Lung (tissue), 12 donors: Measurements from ENCODE around the gene BICRAL. TPM values are rescaled to one million over a fixed set of nuclear protein-coding genes. Genes with fewer than 3 reads are reported as not detected.

Experiments used
- ATAC-seq: fragments of 200-7000 bp; cut with Tn5 transposase; one replicate; pipeline ENCODE4 v1.9.1; 2020; ENCODE audit warnings: moderate number of reproducible peaks; ENCODE audit not compliant: insufficient read depth, low FRiP score
- DNase-seq, 3 donors: peaks; one replicate each; pipeline ENCODE4 v3.0.0-alpha.2; 2013 to 2017
- H3K27ac ChIP-seq, 2 donors: one replicate each; pipeline ENCODE4 v1.5.1; 2013; ENCODE audit warnings: mild to moderate bottlenecking in 2 of 2, moderate library complexity in 2 of 2, control low read depth in 1 of 2, inconsistent platforms in 1 of 2, low read depth in 1 of 2, low read length in 1 of 2
- H3K27me3 ChIP-seq, 3 donors: one replicate each; pipeline ENCODE4 v1.5.1; 2013; ENCODE audit warnings: low read length in 2 of 3; ENCODE audit not compliant: control insufficient read depth in 3 of 3, insufficient read depth in 3 of 3
- H3K36me3 ChIP-seq, 4 donors: one replicate each; pipeline ENCODE4 v1.5.1; 2013; ENCODE audit warnings: low read length in 4 of 4, mild to moderate bottlenecking in 1 of 4, moderate library complexity in 1 of 4; ENCODE audit not compliant: control insufficient read depth in 4 of 4, insufficient read depth in 4 of 4
- H3K4me1 ChIP-seq, 5 donors: one replicate each; pipeline ENCODE4 v1.5.1; 2013; ENCODE audit warnings: low read length in 5 of 5, mild to moderate bottlenecking in 2 of 5, moderate library complexity in 1 of 5; ENCODE audit not compliant: control insufficient read depth in 5 of 5, insufficient read depth in 5 of 5
- H3K4me3 ChIP-seq: one replicate; pipeline ENCODE4 v1.5.1; 2013; ENCODE audit warnings: mild to moderate bottlenecking, control low read depth, moderate library complexity
- H3K9ac ChIP-seq, 2 donors: one replicate each; pipeline ENCODE4 v1.5.1; 2013; ENCODE audit warnings: low read length in 2 of 2, control low read depth in 1 of 2; ENCODE audit not compliant: insufficient read depth in 1 of 2
- H3K9me3 ChIP-seq, 4 donors: one replicate each; pipeline ENCODE4 v1.5.1; 2013; ENCODE audit warnings: low read length in 3 of 4, mild to moderate bottlenecking in 1 of 4, moderate library complexity in 1 of 4; ENCODE audit not compliant: control insufficient read depth in 4 of 4, insufficient read depth in 3 of 4
- WGBS, 2 donors: extraction: QIAGEN DNeasy Blood & Tissue Kit; methylation state at CpG; one replicate each; pipeline ENCODE4 v1.1.7; 2013; 5-methylcytosine and 5-hydroxymethylcytosine counted together
- polyA plus RNA-seq, 2 donors: library from polyadenylated mRNA; stranded (reverse); fragments of 200-250 nt; gene quantifications; one replicate each; pipeline ENCODE4 v1.2.1, GENCODE V29; 2013
- total RNA-seq, 2 donors: library from RNA; depleted of rRNA in 1 of 2; stranded (reverse); fragments of >200 nt in 1 of 2; gene quantifications; one replicate each; pipeline ENCODE4 v1.2.1, GENCODE V29; 2014 to 2021
- TF ChIP-seq, protein P1 (sequence below): IDR thresholded peaks from 2 replicates; pipeline ENCODE4 v1.5.1; 2012; ENCODE audit warnings: mild to moderate bottlenecking; ENCODE audit errors: control extremely low read depth, extremely low read depth
- donor health status: control.
- donor health status: control.
- donor health status: Bipolar disorder and iron deficiency.
- donor health status: healthy.
- donor health status: DM: yes; HTN: yes; CAD: no.

Gene BICRAL
- total and polyA plus RNA-seq, 4 donors, result 2.8 to 18.6 (median 10.7) TPM

DNA sequence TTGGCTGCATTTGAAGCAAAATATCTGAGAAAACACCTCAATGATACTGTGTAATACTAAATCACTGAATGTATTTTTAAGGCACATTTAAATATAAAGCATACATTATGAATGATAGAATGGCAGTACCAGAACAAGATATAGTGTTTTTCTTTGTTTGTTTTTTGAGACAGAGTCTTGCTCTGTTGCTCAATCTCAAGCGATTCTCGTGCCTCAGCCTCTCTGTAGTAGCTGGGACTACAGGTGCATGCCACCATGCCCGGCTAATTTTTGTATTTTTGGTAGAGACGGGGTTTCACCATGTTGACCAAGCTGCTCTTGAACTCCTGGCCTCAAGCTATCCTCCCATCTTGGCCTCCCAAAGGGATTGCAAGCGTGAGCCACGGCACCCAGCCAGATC is 2.3 kb upstream of the BICRAL start:
- TF ChIP-seq, protein P1, sequence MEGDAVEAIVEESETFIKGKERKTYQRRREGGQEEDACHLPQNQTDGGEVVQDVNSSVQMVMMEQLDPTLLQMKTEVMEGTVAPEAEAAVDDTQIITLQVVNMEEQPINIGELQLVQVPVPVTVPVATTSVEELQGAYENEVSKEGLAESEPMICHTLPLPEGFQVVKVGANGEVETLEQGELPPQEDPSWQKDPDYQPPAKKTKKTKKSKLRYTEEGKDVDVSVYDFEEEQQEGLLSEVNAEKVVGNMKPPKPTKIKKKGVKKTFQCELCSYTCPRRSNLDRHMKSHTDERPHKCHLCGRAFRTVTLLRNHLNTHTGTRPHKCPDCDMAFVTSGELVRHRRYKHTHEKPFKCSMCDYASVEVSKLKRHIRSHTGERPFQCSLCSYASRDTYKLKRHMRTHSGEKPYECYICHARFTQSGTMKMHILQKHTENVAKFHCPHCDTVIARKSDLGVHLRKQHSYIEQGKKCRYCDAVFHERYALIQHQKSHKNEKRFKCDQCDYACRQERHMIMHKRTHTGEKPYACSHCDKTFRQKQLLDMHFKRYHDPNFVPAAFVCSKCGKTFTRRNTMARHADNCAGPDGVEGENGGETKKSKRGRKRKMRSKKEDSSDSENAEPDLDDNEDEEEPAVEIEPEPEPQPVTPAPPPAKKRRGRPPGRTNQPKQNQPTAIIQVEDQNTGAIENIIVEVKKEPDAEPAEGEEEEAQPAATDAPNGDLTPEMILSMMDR, result no peak
- no peak overlapping the region for H3K27ac ChIP-seq
- no peak overlapping the region for H3K9ac ChIP-seq
- H3K36me3 ChIP-seq, result peaks cover 0 to 6% (median 0%) of the 10 kb centered on the region in 4 donors
- no peaks in the 10 kb centered on the region for H3K9me3 ChIP-seq
- DNase-seq, result no peak
- peaks cover 0 to 5% (median 3%) of the 10 kb centered on the region in 5 donors for H3K4me1 ChIP-seq
- H3K4me3 ChIP-seq, result no peak overlapping the region
- H3K27me3 ChIP-seq, result no peaks in the 10 kb centered on the region
- WGBS, 2 donors, result 91 to 92% methylated on average over 6 of the region's 6 CpGs
- no peak for ATAC-seq

DNA sequence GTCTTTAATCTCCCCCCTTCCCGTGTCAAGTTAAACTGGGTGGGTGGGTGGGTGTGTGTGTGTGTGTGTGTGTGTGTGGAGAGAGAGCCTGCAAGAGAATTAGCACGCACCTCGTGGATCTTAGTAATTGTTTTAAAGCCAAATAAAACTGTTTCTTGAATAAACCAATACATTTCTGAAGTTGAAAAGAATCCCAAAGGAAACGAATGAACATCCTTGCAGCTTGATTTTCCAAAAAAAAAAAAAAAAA is 381 bp upstream of the BICRAL start:
- peak overlapping the region in 1 of 2 donors; percentile 63 for H3K9ac ChIP-seq
- ATAC-seq, result no peak
- peak in 2 of 3 donors; percentile 56 to 72 for DNase-seq
- H3K9me3 ChIP-seq, result no peaks in the 10 kb centered on the region
- peaks cover 4 to 21% (median 9%) of the 10 kb centered on the region in 5 donors for H3K4me1 ChIP-seq
- TF ChIP-seq, protein P1, result no peak
- H3K36me3 ChIP-seq, result peaks cover 0 to 6% (median 0%) of the 10 kb centered on the region in 4 donors
- H3K27me3 ChIP-seq, result no peaks in the 10 kb centered on the region
- H3K4me3 ChIP-seq, result no peak overlapping the region
- WGBS, 2 donors, result 1% methylated on average over 4 of the region's 4 CpGs
- peak overlapping the region in 1 of 2 donors; percentile 100 for H3K27ac ChIP-seq

DNA sequence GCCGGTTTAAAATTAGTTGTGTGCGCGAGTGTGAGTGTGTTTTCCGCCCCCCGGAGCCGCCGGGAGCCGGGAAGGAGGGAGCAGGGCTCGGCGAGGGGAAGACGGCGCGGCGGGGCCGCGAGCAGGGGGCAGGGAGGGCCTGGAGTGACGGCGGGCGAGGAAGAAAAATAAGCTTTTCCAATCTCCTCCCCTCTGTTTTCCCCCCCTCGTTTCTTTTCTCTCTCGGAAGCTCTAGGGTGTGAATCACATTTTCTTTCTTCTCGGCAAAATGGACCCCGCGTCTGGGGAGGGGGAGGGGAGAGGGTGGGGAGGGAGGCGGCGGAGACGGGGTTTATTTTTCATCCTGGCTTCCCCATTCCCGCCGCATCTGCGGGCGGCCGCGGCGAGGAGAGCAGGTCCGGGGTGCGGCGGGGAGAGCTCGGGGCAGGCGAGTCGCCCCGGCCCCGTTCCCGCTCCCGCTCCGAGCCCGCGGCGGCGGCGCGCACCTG is 881 bp downstream of the BICRAL start:
- ATAC-seq, result no peak
- H3K4me3 ChIP-seq, result peak overlapping the region; percentile 57
- no peaks in the 10 kb centered on the region for H3K27me3 ChIP-seq
- H3K27ac ChIP-seq, result peak overlapping the region; percentile 98 to 100
- 0 to 1% methylated on average over 25 to 51 of the region's 51 CpGs for WGBS, 2 donors
- TF ChIP-seq, protein P1, result no peak
- peaks cover 4 to 29% (median 10%) of the 10 kb centered on the region in 5 donors for H3K4me1 ChIP-seq
- H3K9me3 ChIP-seq, result no peaks in the 10 kb centered on the region
- H3K36me3 ChIP-seq, result peaks cover 0 to 6% (median 0%) of the 10 kb centered on the region in 4 donors
- peak; percentile 90 to 95 (median 95) for DNase-seq
- peak overlapping the region; percentile 99 to 100 for H3K9ac ChIP-seq
